HEK293 (cell line): Measurements from ENCODE around the gene RASL10A.

Experiments used
- CTCF ChIA-PET: fragments of 350-600 bp; formaldehyde crosslinking; extraction: SDS; loops from one replicate; lab custom pipeline; 2021; ENCODE audit warnings: antibody characterized with exemption; lab: Yijun Ruan, JAX
- POLR2A ChIA-PET: fragments of 300-600 bp; formaldehyde crosslinking; extraction: SDS; loops from one replicate; lab custom pipeline; 2020; ENCODE audit warnings: antibody characterized with exemption, inconsistent platforms; lab: Yijun Ruan, JAX
- H3K27ac ChIP-seq: fragments of 200-500 bp; sonication (Bioruptor generic); 2 replicates; pipeline ENCODE4 v1.5.1; 2014; ENCODE audit warnings: low read depth, low read length, control low read depth, inconsistent platforms; ENCODE audit errors: extremely low read depth
- H3K36me3 ChIP-seq, 2 experiments: fragments of 200-500 bp in 1 of 2; sonication (Bioruptor generic) in 1 of 2; 1 replicate in 1 of 2; 2 replicates in 1 of 2; pipeline ENCODE4 v1.5.1; 2014 to 2017; ENCODE audit warnings: inconsistent platforms in 2 of 2, low read length in 2 of 2; ENCODE audit not compliant: control insufficient read depth in 2 of 2, insufficient read depth in 1 of 2
- H3K4me1 ChIP-seq: fragments of 200-500 bp; sonication (Bioruptor generic); 2 replicates; pipeline ENCODE4 v1.5.1; 2014; ENCODE audit warnings: mild to moderate bottlenecking, low read length, inconsistent platforms; ENCODE audit not compliant: control insufficient read depth, insufficient read depth
- H3K4me3 ChIP-seq: 2 replicates; pipeline ENCODE4 v1.5.1; 2011; ENCODE audit warnings: low read depth, mild to moderate bottlenecking, control low read depth, low read length, moderate library complexity
- H3K9me3 ChIP-seq: fragments of 200-500 bp; sonication (Bioruptor generic); 2 replicates; pipeline ENCODE4 v1.5.1; 2014; ENCODE audit warnings: low read depth, low read length, inconsistent platforms; ENCODE audit not compliant: control insufficient read depth, insufficient read depth
- FEZF1 ChIP-seq: fragments of 450-650 bp; formaldehyde crosslinking; IDR thresholded peaks from 2 replicates; pipeline ENCODE4 v1.5.1; 2016; ENCODE audit warnings: missing biosample characterization, missing genetic modification characterization
- GLIS1 ChIP-seq: fragments of 450-650 bp; formaldehyde crosslinking; IDR thresholded peaks from 2 replicates; pipeline ENCODE4 v1.5.1; 2016; ENCODE audit warnings: missing biosample characterization, missing genetic modification characterization
- PRDM10 ChIP-seq: fragments of 450-650 bp; formaldehyde crosslinking; IDR thresholded peaks from 2 replicates; pipeline ENCODE4 v1.5.1; 2016; ENCODE audit warnings: missing biosample characterization, missing genetic modification characterization
- SCRT2 ChIP-seq: fragments of 450-650 bp; formaldehyde crosslinking; IDR thresholded peaks from 2 replicates; pipeline ENCODE4 v1.5.1; 2016; ENCODE audit warnings: missing biosample characterization, missing genetic modification characterization
- SP2 ChIP-seq: fragments of 450-650 bp; formaldehyde crosslinking; IDR thresholded peaks from 2 replicates; pipeline ENCODE4 v1.5.1; 2016; ENCODE audit warnings: missing biosample characterization, missing genetic modification characterization
- ZBTB1 ChIP-seq: fragments of 450-650 bp; formaldehyde crosslinking; IDR thresholded peaks from 2 replicates; pipeline ENCODE4 v1.5.1; 2016; ENCODE audit warnings: missing biosample characterization, missing genetic modification characterization
- ZEB2 ChIP-seq: fragments of 450-650 bp; formaldehyde crosslinking; IDR thresholded peaks from 2 replicates; pipeline ENCODE4 v1.5.1; 2016; ENCODE audit warnings: missing biosample characterization, missing genetic modification characterization
- ZNF184 ChIP-seq: fragments of 450-650 bp; IDR thresholded peaks from 2 replicates; pipeline ENCODE4 v1.5.1; 2018; ENCODE audit warnings: missing biosample characterization, mild to moderate bottlenecking, missing genetic modification characterization
- ZNF24 ChIP-seq: fragments of 450-650 bp; formaldehyde crosslinking; IDR thresholded peaks from 2 replicates; pipeline ENCODE4 v1.5.1; 2016; ENCODE audit warnings: missing biosample characterization, missing genetic modification characterization
- ZNF274 ChIP-seq, 2 experiments: fragments of 200-500 bp in 1 of 2; fragments of 450-650 bp in 1 of 2; sonication (Bioruptor generic) in 1 of 2; formaldehyde crosslinking in 1 of 2; IDR thresholded peaks; 2 replicates each; pipeline versions ENCODE4 v1.5.1 to v1.6.1; 2014 to 2016; ENCODE audit warnings: borderline replicate concordance in 1 of 2, inconsistent platforms in 1 of 2, low read length in 1 of 2, missing biosample characterization in 1 of 2, missing genetic modification characterization in 1 of 2
- ZNF501 ChIP-seq: fragments of 450-650 bp; formaldehyde crosslinking; IDR thresholded peaks from 2 replicates; pipeline ENCODE4 v1.5.1; 2016; ENCODE audit warnings: missing biosample characterization, missing genetic modification characterization
- ZNF621 ChIP-seq: fragments of 450-650 bp; formaldehyde crosslinking; IDR thresholded peaks from 2 replicates; pipeline ENCODE4 v1.5.1; 2017; ENCODE audit warnings: missing biosample characterization, missing genetic modification characterization
- ZNF660 ChIP-seq: fragments of 450-650 bp; IDR thresholded peaks from 2 replicates; pipeline ENCODE4 v1.5.1; 2018; ENCODE audit warnings: missing biosample characterization, mild to moderate bottlenecking, missing genetic modification characterization
- ZNF76 ChIP-seq: fragments of 450-650 bp; formaldehyde crosslinking; IDR thresholded peaks from 2 replicates; pipeline ENCODE4; 2016; ENCODE audit warnings: low read depth, missing biosample characterization, missing genetic modification characterization, borderline replicate concordance
- ZSCAN16 ChIP-seq: fragments of 450-650 bp; formaldehyde crosslinking; IDR thresholded peaks from 2 replicates; pipeline ENCODE4 v1.5.1; 2016; ENCODE audit warnings: missing biosample characterization, missing genetic modification characterization

Gene RASL10A

GRCh38 chr22:29270475-29271271, 44.8 kb downstream of the RASL10A start (continued):
- peak; percentile 32; the same call in 1 of the 2 replicates for TF ChIP-seq ZEB2 (tag by site-specific recombination)

GRCh38 chr22:29269731-29270474, 45.6 kb downstream of the RASL10A start:
- H3K36me3 ChIP-seq = peaks cover 28 to 82% of the 10 kb centered on the region in 2 experiments
- ChIA-PET CTCF (interaction anchor here (0.7 kb wide), 2 partner anchors 41 to 104 kb away, joined by 3 read pairs; no protein-coding TSS in a partner anchor), POLR2A (interaction anchor here (0.7 to 1.3 kb wide), 2 partner anchors 11 to 37 kb away, joined by 3 to 6 read pairs; partner anchors contain the start of gene GAS2L1)
- peak overlapping the region; percentile 99; the same call in 1 of the 2 replicates for H3K27ac ChIP-seq
- H3K4me3 ChIP-seq = peak overlapping the region; percentile 75
- H3K4me1 ChIP-seq = peaks cover 7% of the 10 kb centered on the region
- no peaks in the 10 kb centered on the region for H3K9me3 ChIP-seq
- TF ChIP-seq ZNF274 (IDR thresholded peaks at IDR 0.05; ENCODE audit: low read length) (no peak), ZNF274 (tag by site-specific recombination; IDR thresholded peaks at IDR 0.05; ENCODE audit: borderline replicate concordance) (no peak), ZNF660 (no peak), ZBTB1 (tag by site-specific recombination) (no peak), GLIS1 (tag by site-specific recombination) (peak; percentile 83), SP2 (tag by site-specific recombination) (no peak), FEZF1 (tag by site-specific recombination) (peak; percentile 92), ZNF76 (tag by site-specific recombination) (no peak), ZNF184 (0 out of 2 replicates have a peak, but pooled peaks have one; percentile 23), PRDM10 (tag by site-specific recombination) (no peak), ZNF501 (no peak)

GRCh38 chr22:29269230-29269604, 46.3 kb downstream of the RASL10A start:
- CTCF ChIA-PET = interaction anchor here (0.9 kb wide), 1 partner anchor 23 kb away, joined by 3 read pairs; no protein-coding TSS in a partner anchor
- POLR2A ChIA-PET = no interaction called here
- peaks cover 7% of the 10 kb centered on the region for H3K4me1 ChIP-seq
- H3K9me3 ChIP-seq = no peaks in the 10 kb centered on the region
- TF ChIP-seq ZNF24 (tag by site-specific recombination) (no peak), SCRT2 (tag by site-specific recombination) (peak; percentile 49; the same call in 1 of the 2 replicates), ZNF621 (tag by site-specific recombination) (no peak), ZSCAN16 (tag by site-specific recombination) (no peak)
- peak overlapping the region; percentile 99 for H3K27ac ChIP-seq
- peaks cover 26 to 80% of the 10 kb centered on the region in 2 experiments for H3K36me3 ChIP-seq
- peak overlapping the region; percentile 75 for H3K4me3 ChIP-seq
